DMS 273 treated with DMSO at 0.1 percent for 48 hours (cell line): ENCODE results near the gene PCLO.
"Not testable (repeated sequence)": the region's sequence is repeated elsewhere in the genome, so short reads cannot be mapped to it uniquely, and the experiment has no call there.

Experiments used
- DNase-seq: peaks from one replicate; lab custom pipeline; 2025; lab: John Stamatoyannopoulos, UW

PCLO gene

GRCh38 chr7:82961240-82961639 is 201.4 kb downstream of the PCLO start:
- no peak for DNase-seq

GRCh38 chr7:82959528-82959927 is 203.2 kb downstream of the PCLO start:
- no peak for DNase-seq

GRCh38 chr7:82957521-82957920 is 205.2 kb downstream of the PCLO start:
- DNase-seq: no peak

- no peak for DNase-seq
Observed at GRCh38 chr7:82953324-82954027, 209.2 kb downstream of the PCLO start.

DNA sequence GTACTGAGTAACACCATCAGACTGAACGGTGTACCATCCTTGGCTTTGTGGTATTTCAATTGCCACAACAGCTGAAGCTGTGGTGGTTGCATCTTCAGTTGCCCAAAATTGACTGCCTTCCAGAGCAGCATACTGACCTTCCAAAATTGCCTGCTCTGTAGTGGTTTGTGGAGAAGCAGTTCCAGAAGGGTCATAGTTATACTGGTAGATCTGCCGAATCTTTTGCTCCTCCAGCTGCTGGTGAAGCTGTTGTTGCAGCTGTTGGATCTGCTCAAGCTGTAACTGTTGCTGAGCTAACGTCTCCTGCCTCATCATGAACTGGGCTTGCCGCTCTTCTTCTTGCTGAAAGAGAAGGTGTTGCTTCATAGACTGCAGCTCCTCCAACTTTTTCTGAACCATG is 212.2 kb downstream of the PCLO start:
- DNase-seq: no peak

- DNase-seq: no peak
Observed at GRCh38 chr7:82945480-82945879, 217.2 kb downstream of the PCLO start.

DNA sequence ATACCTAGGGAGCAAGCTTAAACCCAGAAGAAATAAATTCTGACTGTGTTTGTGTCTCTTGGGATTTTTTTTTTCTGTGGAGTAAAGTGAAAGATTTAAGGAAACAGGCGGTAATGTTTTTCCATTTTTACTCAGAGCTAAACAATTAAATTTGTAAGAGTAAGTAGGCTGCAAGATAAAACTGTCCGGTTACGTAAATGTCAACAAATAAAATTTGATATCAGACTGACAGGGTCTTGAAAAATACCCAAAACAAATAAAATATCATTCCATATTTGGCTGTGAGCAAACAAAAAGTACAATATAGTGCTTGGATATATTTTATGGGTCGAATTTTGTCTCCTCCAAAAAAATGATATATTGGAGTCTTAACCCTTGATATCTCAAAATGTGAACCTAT is 217.6 kb downstream of the PCLO start:
- no peak for DNase-seq

GRCh38 chr7:82932516-82932915 is 230.2 kb downstream of the PCLO start:
- no peak for DNase-seq

- no peak for DNase-seq
Observed at GRCh38 chr7:82926477-82926876, 236.2 kb downstream of the PCLO start.

DNA sequence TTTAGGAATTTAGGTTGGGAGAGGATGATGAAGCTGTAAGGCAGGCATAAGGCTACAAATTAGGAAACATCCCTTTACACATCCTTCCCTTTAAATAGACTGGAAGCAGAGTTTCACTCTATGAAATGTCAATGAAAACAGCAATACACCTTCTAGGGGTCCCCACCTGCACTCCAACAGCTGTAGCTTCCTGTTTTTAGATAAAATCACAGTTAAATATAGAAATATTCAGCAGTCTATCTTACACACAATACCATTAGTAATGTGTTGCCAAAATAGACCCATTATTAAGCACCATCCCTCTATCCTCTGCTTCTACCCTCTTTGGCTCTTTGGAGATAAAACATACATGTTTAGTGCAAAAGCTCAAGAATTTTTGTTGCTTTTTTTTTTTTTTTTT is 237.4 kb downstream of the PCLO start:
- no peak for DNase-seq

- DNase-seq: no peak
Observed at GRCh38 chr7:82906502-82906901, 256.2 kb downstream of the PCLO start.

- DNase-seq: peak; percentile 20
Observed at GRCh38 chr7:82904871-82905270, 257.8 kb downstream of the PCLO start.

DNA sequence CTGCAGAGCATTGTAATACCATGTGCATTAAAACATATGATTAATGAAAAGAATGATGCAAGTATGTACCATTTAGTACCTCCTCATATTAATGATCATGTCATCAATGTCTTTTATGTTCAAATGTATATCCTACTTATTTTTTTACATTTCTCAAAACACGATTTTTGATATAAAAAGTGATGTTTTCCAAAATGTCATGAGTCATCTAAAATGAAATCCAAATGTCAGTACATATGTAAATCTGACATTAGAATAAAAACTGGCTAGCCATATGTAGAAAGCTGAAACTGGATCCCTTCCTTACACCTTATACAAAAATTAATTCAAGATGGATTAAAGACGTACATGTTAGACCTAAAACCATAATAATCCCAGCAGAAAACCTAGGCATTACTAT is 261.6 kb downstream of the PCLO start:
- not testable (repeated sequence) for DNase-seq

DNA sequence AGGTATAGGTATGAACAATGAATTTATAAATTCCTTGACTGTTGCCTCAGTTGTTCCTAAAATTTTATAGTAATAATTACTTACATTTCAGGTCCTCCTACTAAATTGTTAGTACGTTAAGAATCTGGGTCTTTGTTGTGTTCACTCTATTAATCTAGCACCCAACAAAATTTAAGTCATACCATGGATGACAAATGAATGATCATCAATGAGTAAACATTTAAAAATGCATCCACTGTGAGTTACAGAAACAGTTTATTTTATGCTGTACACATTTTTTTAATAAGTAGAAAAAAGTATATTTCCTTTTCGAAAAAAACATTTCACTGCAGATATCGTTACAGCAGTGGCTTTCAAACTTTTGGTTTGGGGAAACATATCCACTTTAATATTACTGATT is 265.2 kb downstream of the PCLO start:
- DNase-seq: no peak

GRCh38 chr7:82894341-82894740 is 268.3 kb downstream of the PCLO start:
- not testable (repeated sequence) for DNase-seq

GRCh38 chr7:82886324-82886723 is 276.4 kb downstream of the PCLO start:
- DNase-seq: no peak

GRCh38 chr7:82865856-82866255 is 296.8 kb downstream of the PCLO start:
- no peak for DNase-seq

GRCh38 chr7:82859106-82859850 is 303.4 kb downstream of the PCLO start:
- no peak for DNase-seq

GRCh38 chr7:82851121-82851520 is 311.6 kb downstream of the PCLO start:
- DNase-seq: peak; percentile 80

- no peak for DNase-seq
Observed at GRCh38 chr7:82841828-82842227, 320.9 kb downstream of the PCLO start.

DNA sequence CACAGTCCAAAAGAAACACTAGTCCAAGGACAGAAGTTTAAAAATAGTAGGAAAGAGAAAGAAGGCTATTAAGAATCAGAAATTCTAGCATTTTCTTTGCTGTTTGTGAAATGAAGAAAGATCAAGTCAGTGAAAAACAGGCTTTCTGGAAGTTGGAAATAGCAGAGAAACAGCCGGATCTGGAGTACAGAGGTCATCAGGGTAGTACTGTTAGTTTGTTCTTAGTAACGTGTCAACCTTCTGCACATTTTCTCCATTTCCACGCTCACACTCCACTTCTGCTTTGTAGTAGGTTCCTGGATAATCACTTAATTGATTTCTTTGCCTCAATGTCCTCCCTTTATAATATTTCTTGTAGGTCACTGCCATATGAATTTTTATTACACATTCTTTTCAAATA is 322.6 kb downstream of the PCLO start:
- DNase-seq: no peak

DNA sequence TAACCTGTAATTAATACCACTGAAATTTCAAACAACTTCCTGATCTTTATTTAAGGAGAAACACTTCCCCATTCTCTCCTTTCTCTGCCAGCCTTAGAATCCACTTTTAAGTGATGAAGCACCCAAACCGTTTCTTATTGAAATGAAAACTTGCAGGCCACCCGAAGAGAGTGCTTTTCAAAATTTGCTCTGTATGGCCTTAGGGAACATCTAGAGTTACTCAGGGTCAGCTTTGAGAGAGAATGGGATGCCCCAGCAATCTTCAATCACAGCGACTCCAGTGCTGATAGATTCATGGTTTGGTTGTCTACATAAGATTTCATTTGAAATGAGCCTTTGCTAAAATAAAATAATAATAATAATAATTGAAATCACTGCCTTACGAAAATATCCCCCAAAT is 323.1 kb downstream of the PCLO start:
- no peak for DNase-seq

DNA sequence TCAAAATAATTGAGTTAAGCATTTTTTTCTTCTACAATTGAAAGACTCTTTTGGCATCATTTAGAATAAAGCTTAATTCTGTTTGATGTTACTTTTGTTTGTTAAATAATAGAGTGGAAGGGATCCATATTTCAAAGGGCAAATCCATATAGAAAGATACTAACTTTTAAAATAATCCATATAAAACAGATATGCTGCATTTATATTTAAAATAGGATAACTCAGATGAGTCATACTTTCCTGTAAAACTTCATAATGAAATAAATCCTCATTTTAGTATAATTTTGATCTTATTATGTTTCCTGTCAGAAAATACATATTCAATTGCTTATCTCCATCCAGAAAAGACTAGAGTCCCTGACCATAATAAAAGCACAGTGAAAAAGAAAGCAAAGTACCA is 323.6 kb downstream of the PCLO start:
- DNase-seq: no peak

- no peak for DNase-seq
Observed at GRCh38 chr7:82838314-82838713, 324.4 kb downstream of the PCLO start.
